NCI-H2227 (cell line): Measurements from ENCODE around the gene UBA52.

Experiments used
- DNase-seq: peaks from one replicate; lab custom pipeline; 2025; ENCODE audit not compliant: unreplicated experiment; lab: John Stamatoyannopoulos, UW

UBA52 gene

DNA sequence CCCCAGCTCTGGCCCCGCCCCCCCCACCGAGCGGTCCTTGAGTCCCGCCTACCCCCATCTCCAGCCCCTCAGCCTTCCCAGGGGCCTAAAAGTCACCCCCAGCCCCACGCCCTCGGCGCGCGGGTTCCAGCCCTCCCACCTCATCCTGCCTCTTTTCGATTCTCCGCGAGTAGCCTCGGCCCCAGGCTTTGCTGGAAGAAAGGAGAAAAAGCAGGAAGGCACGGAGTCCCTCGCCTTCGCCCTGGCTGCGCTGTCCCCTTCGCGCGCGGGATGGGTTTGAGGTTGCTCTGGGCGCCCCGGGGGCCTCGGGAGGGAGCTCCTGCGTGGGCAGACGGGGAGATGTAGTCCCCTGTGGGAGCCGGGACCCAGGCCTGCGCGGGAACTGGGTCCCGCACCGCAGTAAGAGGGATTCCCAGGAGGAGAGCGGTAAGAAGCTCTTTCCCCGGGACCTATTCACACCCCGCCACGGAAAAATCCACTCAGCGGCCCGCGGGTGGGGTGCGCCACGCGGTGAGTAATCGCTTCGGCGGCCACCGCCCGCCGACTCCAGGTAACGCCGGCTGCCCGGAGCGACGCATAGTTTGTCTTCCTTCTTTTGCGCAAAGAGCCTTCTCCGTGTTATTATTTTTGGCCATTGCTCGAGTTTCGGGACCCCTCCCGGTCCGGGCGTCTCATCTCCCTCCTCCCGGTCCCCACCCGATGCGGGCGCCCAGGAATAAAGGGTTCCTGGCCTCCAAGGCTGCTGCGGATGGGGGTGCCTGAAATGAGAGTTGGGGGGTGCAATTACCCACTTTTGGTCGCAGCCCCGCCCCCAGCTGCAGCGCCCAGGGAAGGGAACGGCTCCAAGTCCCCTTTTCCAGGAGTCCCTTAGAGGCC lies 35.8 kb downstream of the UBA52 start:
- DNase-seq: peak; percentile 11

DNA sequence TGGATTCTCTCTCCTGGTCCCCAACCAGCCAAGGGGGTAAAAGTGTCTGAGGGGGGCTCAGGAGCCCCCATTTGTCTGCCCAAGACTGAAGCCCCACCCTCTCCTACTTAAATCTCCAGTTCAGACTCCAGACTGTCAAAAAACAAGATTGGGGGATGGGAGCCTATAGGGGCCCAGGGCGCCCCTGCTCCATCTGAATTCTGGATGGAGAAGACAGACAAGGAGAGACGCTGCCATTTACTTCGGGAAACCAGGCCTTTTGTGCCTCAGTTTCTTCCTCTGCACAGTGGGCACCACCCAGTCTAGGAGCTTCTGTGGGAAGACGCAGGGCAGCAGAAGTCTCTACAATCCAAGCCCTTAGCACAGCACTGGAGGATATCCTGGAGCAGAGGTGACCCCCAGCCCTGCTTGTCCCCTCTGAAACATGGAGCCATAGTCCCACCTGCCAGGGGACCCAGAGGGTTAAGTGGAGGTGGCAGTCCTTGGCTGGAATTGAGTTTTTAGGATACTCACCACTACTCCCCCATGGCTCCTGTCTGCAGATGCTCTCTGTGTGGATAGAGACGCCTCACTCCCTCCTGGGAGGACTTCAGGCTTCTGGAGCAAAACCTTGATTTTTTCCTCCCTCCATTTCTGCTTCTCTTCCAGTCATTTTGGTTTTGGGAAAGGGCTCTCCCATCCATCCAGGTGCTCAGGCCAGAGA lies 36.6 kb downstream of the UBA52 start:
- DNase-seq: no peak

DNA sequence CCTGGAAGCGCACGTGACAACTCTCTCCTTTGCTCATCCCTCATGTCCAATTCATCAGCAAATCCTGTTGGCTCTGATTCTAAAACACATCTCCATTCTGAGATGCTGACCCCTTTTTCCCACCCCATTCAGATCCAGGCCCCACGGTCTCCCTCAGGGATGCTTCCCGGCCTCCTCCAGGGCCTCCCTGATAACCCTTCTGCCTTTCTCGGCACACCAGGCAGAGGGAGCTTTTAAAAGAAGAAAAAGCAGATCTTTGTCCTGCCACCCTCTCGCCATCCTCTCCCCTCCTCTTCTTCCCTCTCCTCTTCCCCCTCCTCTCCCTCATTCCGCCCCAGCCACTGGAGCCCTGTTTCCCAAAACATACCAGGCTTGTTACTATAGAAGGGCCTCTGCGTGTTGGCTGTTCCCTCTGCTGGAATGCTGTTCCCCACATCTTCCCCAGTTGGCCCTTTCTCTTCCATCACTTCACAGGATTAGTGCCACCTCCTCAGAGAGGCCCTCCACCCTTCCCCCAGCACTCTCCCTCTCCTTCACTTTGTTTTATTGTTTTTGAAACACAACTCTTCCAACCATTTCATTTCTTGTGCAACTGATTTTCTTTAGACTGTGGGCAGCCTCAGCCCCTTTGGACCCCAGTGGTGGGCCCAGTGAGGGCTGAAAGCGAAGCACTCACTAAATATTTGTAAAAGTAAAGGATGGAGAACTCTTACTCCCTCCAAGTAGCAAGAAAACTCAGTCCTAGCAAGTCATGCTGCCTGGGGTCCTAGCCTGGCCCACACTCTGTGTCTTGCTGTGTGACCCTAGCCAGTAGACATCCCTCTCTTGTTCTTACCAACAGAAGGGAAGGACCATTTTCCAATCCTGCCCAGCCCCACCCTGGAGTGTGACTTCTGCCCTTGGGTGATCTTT lies 37.4 kb downstream of the UBA52 start:
- DNase-seq: no peak

DNA sequence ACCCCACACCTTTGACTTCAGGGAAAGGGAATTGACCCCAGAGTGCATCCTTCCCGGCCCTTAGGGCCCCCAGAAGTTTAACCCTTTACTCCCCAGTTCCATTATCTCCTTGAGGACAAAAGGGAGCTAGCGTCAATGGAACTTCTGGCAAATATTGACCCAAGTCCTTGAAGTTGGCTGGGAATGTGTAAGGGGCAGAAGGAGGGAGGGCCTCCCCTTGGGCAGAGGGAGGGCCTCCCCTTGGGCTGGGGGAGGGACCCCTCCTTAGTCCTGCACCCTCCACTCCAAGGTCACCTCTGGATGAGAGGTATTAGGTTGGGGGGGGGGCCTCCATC lies 38.0 kb downstream of the UBA52 start:
- DNase-seq: no peak

DNA sequence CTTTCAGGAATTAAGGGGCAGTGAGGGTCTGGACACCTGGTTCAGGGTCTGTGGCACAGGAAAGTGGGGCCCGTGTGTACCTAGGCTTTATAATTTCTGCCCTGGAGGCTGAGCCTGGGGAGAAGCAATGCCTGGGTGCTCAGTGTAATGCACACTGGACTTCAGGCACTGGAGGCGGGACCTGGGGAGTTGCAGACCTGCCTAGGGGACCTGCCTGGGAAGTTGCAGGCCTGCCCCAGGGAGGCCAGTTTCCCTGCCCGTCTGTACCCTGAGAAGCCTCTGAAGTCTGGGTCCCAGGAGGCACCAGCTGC lies 38.5 kb downstream of the UBA52 start:
- DNase-seq: no peak

DNA sequence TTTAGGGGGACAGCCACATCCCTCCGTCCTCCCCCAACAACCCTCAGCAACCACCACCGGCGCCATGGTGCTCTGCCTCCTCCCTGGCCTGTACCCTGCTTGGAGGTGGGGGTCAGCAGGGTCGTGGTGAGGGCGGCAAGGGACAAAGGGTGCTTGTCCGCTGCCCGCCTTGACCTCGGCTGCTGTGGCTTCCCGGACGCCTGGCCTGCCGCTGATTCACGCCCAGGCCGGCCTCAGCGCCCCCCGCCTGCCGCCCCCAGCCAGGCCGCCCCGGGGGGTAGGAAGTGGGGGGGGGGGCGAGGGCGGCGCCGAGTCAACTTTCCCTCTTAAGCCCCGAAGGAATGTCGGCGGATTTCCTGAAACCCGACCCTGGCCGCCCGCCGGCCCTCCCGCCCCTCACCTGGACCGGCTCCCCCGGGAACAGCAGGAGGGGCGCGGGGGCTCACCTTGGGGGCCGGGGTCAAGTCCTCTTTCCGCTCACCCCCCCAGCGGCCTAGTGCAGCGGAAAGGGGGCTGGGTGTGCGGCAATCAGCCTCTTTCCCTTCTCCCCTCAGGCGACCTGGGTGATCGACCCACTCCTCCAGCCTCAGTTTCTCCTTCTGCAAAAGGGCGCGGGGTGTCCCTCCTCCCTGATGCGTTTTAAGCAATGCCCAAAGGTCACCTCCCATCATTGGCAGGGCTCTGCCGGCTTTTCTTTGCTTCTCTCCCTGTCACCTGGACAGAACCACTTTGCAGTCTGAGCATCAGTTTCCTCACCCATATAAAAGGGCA lies 39.1 kb downstream of the UBA52 start:
- no peak for DNase-seq

- DNase-seq: peak; percentile 23
Measured at GRCh38 chr19:18611327-18612050, 39.8 kb downstream of the UBA52 start.

GRCh38 chr19:18612051-18612771 lies 40.6 kb downstream of the UBA52 start:
- DNase-seq: peak; percentile 33

DNA sequence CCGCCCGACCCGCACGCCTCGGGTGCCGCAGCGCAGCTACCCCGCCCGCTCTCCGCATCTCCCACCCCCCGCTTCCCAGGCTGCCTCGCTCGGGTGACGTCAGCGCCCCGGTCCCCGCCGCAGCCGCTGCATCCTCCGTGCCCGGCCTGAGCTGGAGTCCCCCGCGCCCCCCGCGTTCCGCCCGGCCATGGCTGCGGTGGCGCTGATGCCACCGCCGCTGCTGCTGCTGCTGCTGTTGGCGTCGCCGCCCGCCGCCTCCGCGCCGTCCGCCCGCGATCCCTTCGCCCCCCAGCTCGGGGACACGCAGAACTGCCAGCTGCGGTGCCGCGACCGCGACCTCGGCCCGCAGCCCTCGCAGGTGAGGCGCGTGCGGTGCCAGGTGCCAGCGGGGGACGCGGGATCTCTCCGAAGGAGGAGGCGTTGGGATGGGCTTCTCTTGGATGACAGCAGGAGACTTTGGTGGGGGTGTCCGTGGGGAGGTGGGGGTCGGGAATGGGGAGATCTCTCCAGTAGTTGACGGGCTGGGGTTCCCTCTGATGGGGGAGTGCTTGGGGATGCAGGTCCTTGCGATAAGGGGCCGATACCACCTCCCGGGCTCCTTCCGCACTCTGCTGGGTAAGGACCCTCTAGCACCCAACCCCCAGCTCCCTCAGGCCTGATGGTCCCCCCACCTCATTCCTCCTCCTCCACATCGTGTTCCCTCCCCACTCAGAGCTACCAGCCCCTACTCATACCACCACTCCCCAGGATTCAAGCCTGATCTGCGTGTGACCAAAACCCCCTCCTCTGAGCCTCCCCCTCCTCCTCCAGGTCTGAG lies 41.3 kb downstream of the UBA52 start, which contains the start of gene TMEM59L:
Gene TMEM59L (plus strand): TSS at position 99 of the 817 bp plus-strand sequence. CDS start 89 bp downstream, at position 188.
- DNase-seq: peak; percentile 57

DNA sequence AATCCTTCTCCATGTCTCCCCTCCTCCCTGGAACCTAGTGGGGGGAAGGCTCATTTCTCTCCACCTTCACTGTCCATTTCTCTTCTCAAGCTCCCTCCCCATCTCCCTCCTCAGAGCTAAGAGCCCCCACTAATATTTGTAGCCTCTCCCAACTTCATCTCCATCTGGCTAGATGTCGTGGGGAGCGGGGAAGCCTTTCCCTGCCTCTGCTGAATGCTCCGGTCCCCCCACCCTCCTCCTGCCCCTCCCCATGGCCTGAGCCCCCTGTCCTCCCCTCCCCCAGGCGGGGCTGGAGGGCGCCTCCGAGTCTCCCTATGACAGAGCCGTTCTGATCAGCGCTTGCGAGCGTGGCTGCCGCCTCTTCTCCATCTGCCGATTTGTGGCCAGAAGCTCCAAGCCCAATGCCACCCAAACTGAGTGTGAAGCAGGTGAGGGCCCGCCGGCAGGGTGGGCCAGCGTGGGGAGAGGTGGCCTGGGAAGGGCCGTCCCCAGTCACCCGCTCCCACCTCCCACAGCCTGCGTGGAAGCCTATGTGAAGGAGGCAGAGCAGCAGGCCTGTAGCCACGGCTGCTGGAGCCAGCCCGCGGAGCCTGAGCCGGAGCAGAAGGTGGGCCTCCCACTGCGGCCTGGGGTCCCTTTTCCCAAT lies 42.1 kb downstream of the UBA52 start:
- DNase-seq: peak; percentile 28

GRCh38 chr19:18616023-18616422 lies 44.4 kb downstream of the UBA52 start:
- no peak for DNase-seq

DNA sequence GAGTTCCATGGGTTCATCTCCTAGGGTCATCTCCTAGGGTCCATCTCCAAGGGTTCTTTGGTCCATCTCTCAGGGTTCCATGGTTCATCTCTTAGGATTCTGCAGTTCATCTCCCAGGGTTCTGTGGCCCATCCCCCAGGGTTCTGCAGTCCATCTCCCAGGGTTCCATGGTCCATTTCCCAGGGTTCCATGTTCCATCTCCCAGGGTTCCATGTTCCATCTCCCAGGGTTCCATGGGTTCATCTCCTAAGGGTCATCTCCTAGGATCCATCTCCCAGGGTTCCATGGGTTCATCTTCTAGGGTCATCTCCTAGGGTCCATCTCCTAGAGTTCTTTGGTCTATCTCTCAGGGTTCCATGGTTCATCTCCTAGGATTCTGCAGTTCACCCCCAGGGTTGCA lies 45.9 kb downstream of the UBA52 start:
- DNase-seq: no peak

DNA sequence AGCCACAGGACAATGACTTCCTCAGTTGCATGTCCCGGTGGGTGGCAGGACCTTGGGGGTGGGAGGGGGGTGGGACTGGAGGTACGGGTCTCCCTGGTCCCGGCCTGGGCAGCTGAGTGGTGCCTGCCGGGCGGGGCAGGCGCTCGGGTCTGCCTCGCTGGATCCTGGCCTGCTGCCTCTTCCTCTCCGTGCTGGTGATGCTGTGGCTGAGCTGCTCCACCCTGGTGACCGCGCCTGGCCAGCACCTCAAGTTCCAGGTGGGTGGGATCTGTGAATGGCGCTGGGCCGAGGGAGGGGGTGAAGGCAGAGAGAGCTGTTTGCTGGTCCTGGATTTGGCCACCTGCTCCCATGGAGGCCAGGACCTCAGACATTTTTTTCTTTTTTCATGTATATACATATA lies 46.6 kb downstream of the UBA52 start:
- DNase-seq: no peak

GRCh38 chr19:18620311-18620710 lies 48.7 kb downstream of the UBA52 start:
- DNase-seq: no peak

- no peak for DNase-seq
Measured at GRCh38 chr19:18620902-18621301, 49.2 kb downstream of the UBA52 start.

GRCh38 chr19:18626906-18627305 lies 55.2 kb downstream of the UBA52 start:
- peak; percentile 46 for DNase-seq
